NCI-H446 treated with DMSO at 0.1 percent for 48 hours (cell line): Measurements from ENCODE around the gene ROBO2.
A peak's percentile ranks its signal among the peaks of the same experiment; 100 is the strongest.

Experiments used
- DNase-seq: peaks from one replicate; lab custom pipeline; 2025; lab: John Stamatoyannopoulos, UW

The ROBO2 gene

GRCh38 chr3:77500721-77501120 is 460.8 kb downstream of the ROBO2 start:
- peak; percentile 93 for DNase-seq

GRCh38 chr3:77506384-77506783 is 466.5 kb downstream of the ROBO2 start:
- DNase-seq, result no peak

GRCh38 chr3:77513542-77513941 is 473.6 kb downstream of the ROBO2 start:
- DNase-seq, result peak; percentile 82

- no peak for DNase-seq
Measured at GRCh38 chr3:77514766-77515165, 474.9 kb downstream of the ROBO2 start.

DNA sequence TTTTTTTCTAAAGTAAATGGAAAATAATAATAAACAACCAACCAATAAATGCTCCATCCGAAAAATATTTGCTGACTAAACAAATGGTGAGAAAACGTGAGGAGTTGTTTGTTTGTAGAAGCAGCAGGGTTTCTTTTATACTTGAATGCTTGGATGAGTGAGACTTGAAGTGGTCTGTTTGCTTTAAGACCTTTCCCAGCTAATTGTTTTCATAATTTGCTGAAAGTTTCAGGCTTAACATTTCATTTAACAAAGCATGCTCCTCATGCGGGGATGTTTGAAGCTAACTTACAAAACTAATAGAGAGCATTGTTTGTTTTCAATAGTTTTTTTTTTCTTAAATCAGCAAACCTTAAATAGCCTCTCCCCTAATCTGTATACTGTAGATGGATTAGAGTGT is 484.6 kb downstream of the ROBO2 start:
- DNase-seq, result peak; percentile 63

DNA sequence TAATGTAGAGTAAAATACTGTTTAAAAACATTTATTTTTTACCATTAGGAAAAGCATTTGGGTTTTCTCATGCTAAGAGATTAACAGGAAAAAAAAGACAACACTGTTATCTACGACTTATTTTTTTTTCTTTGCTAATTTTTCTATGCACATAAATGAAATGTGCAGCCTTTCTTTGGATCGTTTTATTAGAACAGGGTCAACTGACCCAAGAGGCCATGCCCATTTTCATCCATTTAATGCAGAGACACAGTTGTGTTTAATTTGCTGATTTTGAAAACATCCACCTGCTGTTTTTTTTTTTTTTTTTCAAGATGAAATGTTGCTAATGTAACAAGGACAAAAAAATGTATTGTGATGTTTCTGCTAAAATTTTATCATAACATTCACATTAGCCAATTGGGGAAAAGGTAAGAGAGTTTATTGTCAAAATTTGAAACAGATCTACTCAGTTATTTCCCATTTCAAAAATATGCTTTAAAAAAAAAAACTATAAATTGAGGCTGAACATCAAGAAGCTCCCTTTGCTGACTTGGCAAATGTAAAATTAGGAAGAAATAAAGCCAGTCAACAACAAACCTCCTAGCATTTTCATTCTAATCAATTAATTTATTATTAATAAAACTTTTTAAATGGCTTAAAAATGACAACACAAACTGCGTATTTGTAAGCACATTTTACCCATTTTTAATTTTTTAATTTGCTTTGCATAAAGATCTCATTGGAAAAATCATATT is 485.2 kb downstream of the ROBO2 start:
- no peak for DNase-seq

- peak; percentile 72 for DNase-seq
Measured at GRCh38 chr3:77526573-77527113, 486.7 kb downstream of the ROBO2 start.

DNA sequence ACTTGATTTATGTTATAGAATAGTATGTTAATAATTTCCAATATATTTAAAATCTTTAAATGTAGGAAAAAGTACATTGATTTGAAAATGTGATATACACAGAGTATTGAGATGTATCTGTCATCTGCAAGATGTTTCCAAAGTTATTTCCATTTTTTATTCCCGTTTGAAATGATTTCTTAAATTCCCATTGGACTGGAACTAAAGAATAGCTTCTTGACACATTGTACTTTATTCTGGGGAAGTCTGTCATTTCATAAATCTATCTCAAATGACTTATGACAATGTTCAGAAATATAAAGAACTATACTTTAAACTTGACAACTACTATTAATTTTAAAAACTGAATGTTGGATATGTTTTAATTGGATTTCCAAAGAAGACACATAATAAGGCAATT is 489.6 kb downstream of the ROBO2 start:
- DNase-seq, result no peak

DNA sequence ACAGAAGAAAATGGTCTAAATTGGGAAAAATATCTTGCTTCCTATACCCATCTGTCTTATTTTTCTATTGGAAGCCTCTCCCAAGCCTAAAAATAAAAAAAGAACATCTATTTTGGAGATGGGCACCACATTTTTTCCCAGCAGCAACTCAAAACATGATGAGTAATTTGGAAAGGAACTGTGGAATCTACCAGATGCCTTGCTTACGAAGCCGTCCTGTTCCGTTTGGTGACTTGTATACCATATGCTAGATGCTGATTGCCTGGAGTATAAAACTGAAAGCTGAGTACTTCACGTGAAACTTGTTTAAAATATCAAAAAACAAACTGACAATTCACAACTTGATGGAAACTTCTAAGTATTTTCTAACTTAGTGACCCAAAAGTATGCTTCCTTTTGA is 491.0 kb downstream of the ROBO2 start:
- peak; percentile 97 for DNase-seq

DNA sequence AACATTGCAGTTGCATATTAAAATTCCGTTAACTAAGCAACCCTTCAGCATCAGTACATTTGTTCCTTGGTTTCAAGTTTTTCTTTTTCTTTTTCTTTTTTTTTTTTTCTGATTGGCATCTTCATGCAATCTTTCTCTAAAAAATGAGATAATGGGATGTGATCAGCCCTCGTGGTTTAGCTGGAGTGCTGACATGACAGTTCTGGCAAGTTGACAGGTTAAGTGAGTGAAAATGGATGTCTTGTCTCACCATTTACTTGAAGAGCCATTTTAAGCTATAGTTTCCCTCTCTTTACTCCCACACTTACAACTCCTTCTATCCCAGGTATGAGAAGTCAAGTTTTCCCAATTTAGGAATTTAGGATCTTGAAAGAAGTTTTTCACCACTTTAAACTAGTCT is 495.2 kb downstream of the ROBO2 start:
- peak; percentile 44 for DNase-seq

DNA sequence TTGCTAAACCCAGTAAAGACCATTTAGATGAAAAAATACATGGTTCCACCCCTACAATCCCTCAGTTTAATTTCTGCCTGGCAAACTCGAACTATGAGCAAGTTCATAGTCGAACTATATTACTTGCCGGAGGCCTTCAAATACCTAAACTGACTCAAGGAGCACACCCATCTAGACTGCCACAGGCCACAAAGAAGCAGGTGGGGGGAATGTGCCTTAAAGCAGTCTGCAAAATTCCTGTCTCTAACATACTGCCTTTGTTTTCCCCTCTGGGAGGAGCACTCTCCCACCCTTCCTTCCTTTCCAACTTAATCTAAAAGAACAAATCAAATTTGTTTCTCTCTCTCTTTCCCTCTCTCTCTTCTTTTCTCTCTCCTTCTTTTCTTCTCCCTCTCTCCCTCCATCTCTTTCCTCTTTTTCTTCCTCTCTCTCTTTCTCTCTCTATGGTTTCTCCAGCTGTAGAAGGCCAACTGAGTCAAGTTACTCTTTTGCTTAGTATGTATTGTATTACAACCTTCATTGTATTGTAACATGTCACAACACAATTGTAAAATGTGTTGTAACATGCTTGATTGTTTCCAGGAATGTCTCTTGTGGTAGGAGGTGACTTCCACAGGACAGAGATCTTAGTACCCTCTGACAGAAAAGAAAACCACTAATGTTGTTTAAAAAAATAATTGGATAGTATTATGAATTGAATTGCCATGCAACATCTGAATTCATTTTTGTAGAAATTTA is 496.3 kb downstream of the ROBO2 start:
- no peak for DNase-seq

DNA sequence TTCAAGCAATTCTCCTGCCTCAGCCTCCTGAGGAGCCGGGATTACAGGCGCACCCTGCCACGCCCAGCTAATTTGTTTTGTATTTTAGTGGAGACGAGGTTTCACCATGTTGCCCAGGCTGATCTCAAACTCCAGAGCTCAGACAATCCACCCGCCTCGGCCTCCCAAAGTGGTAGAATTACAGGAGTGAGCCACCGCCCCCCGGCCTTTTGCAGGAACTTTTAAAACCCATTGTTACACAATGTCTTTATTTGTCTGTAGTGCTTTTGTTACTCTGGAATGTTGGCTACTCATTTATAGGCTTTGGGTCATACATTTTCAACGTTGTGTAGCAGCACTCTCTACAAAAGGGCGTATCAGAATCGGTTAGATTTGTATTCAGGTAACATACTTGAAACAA is 499.1 kb downstream of the ROBO2 start:
- no peak for DNase-seq

DNA sequence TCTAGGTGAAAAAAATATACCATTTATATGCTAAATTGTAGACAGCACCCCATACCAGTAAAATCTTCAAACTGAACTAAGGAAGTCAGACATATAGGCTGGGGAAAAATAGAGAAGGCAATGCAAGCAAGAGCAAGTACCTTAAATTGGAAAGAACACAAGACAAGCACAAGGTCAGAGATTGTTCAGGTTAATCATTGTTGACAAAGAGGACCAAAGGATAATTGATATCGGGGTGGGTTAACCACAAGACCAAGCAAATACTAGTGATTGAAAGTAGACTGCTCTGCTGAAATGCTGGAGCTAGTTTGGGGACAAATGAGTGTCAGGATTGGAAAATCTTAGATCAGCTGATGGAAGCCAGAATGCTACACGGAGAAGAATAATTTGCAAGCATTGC is 499.8 kb downstream of the ROBO2 start:
- no peak for DNase-seq

DNA sequence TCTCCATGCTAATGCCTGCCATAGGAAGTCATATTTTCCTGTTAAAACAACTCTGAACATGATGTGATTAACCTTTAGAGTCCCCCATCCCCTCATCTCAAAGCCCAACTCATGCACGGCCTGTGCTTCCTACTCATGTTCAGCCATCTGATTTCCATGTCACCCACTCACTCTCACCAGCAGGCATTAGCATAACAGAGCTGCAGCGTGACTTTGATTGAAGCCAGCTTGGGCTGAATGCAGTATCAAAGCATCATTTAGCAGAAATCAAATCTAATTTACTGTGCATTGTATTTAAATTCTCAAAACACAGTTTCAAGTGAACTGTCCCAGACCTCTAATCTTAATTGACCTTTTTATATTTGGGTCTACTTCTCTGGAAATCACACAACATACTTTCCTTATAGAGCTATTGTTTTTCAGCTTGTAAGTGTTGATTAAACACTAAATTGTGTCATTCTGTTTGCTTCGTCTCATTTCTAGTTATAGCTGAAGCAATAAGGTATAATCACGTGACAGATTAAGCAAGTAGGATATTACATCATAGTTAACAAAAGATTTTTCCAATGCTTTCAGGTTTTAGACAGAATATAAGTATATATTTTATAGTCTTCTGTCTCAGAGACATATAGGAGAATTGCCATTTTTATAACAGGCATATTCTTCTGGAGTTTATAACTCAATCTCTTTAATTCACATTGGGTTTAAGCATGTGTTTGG is 501.5 kb downstream of the ROBO2 start:
- no peak for DNase-seq

GRCh38 chr3:77546246-77546645 is 506.3 kb downstream of the ROBO2 start:
- DNase-seq, result no peak

DNA sequence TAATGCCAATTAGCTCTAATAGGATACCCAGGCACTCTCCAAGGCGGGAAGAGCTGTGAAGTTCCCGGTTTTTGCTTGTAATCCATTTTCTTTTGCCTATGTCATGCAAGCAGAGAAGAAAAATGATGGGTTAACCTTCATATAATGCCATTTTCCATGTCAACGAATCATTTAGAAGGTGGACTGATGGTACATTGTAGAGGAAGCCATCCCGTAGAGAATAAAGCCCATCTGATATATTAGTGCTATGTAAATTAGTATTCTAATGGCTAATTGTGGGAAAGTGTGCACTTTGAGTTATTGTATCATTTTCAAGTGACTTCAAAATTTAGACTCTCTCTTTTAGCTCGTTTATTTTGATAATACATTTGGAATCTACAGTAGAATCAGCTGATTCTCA is 509.1 kb downstream of the ROBO2 start:
- no peak for DNase-seq

GRCh38 chr3:77553240-77553639 is 513.3 kb downstream of the ROBO2 start:
- DNase-seq, result no peak

DNA sequence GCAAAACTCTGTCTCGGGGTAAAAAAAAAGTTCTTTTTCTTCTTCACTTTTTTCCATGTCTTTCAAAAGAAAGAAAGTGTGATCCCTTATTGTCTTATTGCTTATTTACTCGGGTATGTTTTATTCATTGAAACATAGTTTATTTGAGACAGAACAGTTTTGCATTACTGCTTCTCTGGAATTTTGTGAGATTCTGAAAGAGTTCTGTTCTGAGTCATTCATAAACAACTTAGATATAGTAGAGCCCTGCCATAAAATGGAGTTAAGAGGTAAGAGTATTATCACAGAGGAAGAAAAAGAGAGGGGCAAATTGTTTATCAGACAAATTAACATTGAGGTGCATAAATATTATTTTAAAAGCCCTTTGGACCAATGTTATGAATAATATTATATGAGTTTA is 522.2 kb downstream of the ROBO2 start:
- no peak for DNase-seq

- DNase-seq, result no peak
Measured at GRCh38 chr3:77563012-77563411, 523.1 kb downstream of the ROBO2 start.

- DNase-seq, result no peak
Measured at GRCh38 chr3:77566055-77566454, 526.2 kb downstream of the ROBO2 start.

DNA sequence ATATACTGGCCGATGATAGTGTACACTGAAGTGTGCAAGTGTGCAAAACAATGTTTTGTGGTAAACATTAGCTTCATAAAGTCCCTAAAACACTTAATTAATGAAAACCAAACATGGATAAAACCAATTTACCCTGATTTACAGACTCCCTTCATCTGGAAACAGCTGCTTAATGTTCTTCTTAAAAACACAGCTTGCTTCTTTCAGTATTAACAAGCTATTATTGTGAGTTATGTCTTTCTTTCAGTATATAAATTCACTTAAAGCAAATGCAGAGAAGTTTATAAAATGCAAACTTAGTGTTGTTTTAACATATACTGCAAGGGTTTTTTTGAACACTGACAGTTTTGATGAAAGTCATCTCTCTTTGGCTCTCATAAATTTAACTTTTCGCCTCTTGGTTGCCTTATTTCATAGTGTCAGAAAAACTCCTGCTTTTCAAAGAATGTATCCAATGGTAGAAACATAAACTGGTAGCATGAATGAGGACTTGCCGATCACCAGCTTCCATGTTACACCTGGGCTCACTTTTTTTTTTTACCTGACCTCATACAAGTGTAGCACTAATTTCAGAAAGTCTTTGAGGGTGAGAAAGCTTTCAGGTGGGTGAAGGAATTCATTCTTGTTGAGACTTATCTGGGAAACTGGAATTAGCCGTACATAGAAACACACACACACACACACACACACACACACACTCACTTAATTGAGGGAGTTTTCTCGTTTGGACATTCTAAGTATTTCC is 532.2 kb downstream of the ROBO2 start:
- no peak for DNase-seq

DNA sequence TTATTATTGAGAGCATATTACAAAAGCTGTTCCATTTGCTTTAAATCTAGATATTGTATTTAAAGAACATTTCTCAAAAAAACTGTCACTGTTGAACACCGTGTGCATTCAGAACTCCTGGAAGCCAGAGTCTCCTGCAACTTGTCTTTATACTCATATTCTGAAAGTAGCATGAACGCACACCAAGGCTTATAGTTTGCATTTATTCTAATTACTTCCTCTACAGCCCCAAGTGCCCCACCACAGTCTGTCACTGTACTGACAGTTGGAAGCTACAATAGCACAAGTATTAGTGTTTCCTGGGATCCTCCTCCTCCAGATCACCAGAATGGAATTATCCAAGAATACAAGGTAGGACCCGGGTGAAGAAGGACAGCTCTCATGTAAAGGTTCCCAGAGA is 537.4 kb downstream of the ROBO2 start:
- no peak for DNase-seq
